Fibroblast of lung (primary cell): Measurements from ENCODE around the gene NUMA1. TPM values are rescaled to one million over a fixed set of nuclear protein-coding genes. Genes with fewer than 3 reads are reported as not detected.

Experiments
- DNase-seq, 2 donors: peaks; one replicate each; pipeline versions ENCODE4 v3.0.0 to v3.0.0-alpha.2; 2010; ENCODE audit warnings: low read depth in 2 of 2
- H2AFZ ChIP-seq: 2 replicates; pipeline ENCODE4 v1.5.1; 2012; ENCODE audit warnings: low read length, control low read depth, inconsistent platforms
- H3K27ac ChIP-seq: 2 replicates; pipeline ENCODE4 v1.5.1; 2011; ENCODE audit warnings: low read length, control low read depth; ENCODE audit not compliant: insufficient read depth
- H3K27me3 ChIP-seq: 2 replicates; pipeline ENCODE4 v1.5.1; 2011; ENCODE audit warnings: mild to moderate bottlenecking, low read length; ENCODE audit not compliant: control insufficient read depth, insufficient read depth
- H3K36me3 ChIP-seq: 2 replicates; pipeline ENCODE4 v1.5.1; 2011; ENCODE audit warnings: low read length; ENCODE audit not compliant: control insufficient read depth, insufficient read depth
- H3K4me1 ChIP-seq: 2 replicates; pipeline ENCODE4 v1.5.1; 2011; ENCODE audit warnings: low read length; ENCODE audit not compliant: control insufficient read depth, insufficient read depth; ENCODE audit errors: extremely low read depth
- H3K4me2 ChIP-seq: 2 replicates; pipeline ENCODE4 v1.5.1; 2011; ENCODE audit warnings: low read length, control low read depth; ENCODE audit not compliant: insufficient read depth; ENCODE audit errors: extremely low read depth
- H3K4me3 ChIP-seq, 4 experiments: fragments of 200-600 bp in 1 of 4; sonication (generic) in 1 of 4; replicated peaks in 1 of 4; 2 replicates each; pipeline ENCODE4 v1.5.1; 2011 to 2016; ENCODE audit warnings: low read length in 4 of 4, low read depth in 3 of 4, mild to moderate bottlenecking in 3 of 4, control low read depth in 2 of 4, inconsistent platforms in 1 of 4, mixed read lengths in 1 of 4; ENCODE audit not compliant: insufficient read depth in 1 of 4; ENCODE audit errors: control extremely low read depth in 1 of 4
- H3K79me2 ChIP-seq: 2 replicates; pipeline ENCODE4 v1.5.1; 2012; ENCODE audit warnings: mild to moderate bottlenecking, low read length, inconsistent platforms; ENCODE audit not compliant: control insufficient read depth, insufficient read depth
- H3K9ac ChIP-seq: 2 replicates; pipeline ENCODE4 v1.5.1; 2011; ENCODE audit warnings: mild to moderate bottlenecking, low read length, control low read depth; ENCODE audit not compliant: insufficient read depth
- H3K9me3 ChIP-seq: 2 replicates; pipeline ENCODE4 v1.5.1; 2012; ENCODE audit warnings: low read depth, low read length; ENCODE audit not compliant: control insufficient read depth, insufficient read depth
- H4K20me1 ChIP-seq: 2 replicates; pipeline ENCODE4 v1.5.1; 2011; ENCODE audit warnings: low read length; ENCODE audit not compliant: control insufficient read depth, insufficient read depth; ENCODE audit errors: extremely low read depth
- CTCF ChIP-seq, 2 donors: IDR thresholded peaks in 1 of 2; conservative IDR thresholded peaks in 1 of 2; 1 replicate in 1 of 2; 2 replicates in 1 of 2; pipeline ENCODE4 v1.5.1; 2011 to 2012; ENCODE audit warnings: low read length in 2 of 2, control low read depth in 1 of 2, inconsistent platforms in 1 of 2, low read depth in 1 of 2, mild to moderate bottlenecking in 1 of 2
- EZH2 ChIP-seq: IDR thresholded peaks from 2 replicates; pipeline ENCODE4 v1.5.1; 2012; ENCODE audit warnings: low read length, control low read depth, mild to moderate bottlenecking; ENCODE audit errors: missing control alignments
- polyA plus RNA-seq, 2 donors: library from polyadenylated mRNA; depleted of rRNA in 1 of 2; stranded (reverse) in 1 of 2; unstranded in 1 of 2; fragments of >200 nt; gene quantifications; 2 replicates each; pipeline ENCODE4 v1.2.1, GENCODE V29; 2011 to 2012; ENCODE audit warnings: missing spikeins in 1 of 2
- total RNA-seq: library from RNA; depleted of rRNA; stranded (reverse); fragments of >200 nt; gene quantifications from 2 replicates; pipeline ENCODE4 v1.2.1, GENCODE V29; 2014

The NUMA1 gene
- total and polyA plus RNA-seq, 2 donors (not counting 1 experiment from before 2014, with no cell fraction given): 59.0 to 247 TPM

- Histone ChIP-seq H3K4me2 (no peak overlapping the region), H4K20me1 (no peaks in the 10 kb centered on the region), H3K79me2 (peaks cover 85% of the 10 kb centered on the region), H3K4me1 (peaks cover 21% of the 10 kb centered on the region), H3K27ac (no peak overlapping the region), H2AFZ (peak overlapping the region; percentile 22), H3K9me3 (no peaks in the 10 kb centered on the region), H3K4me3 (no peak overlapping the region), H3K36me3 (no peaks in the 10 kb centered on the region), H3K27me3 (no peaks in the 10 kb centered on the region), H3K9ac (no peak overlapping the region)
- TF ChIP-seq CTCF (conservative IDR thresholded peaks at IDR 0.05 in 1 of 2, IDR thresholded peaks at IDR 0.05 in 1 of 2; ENCODE audit: low read depth in 1 of 2, low read length in 2 of 2): peak in 1 of 2 donors; percentile 8
- no peak for TF ChIP-seq EZH2
- no peak for DNase-seq
These were observed 5.2 kb downstream of the NUMA1 start for GRCh38 chr11:72075109-72075508.

GRCh38 chr11:72072348-72072747, 8.0 kb downstream of the NUMA1 start:
- Histone ChIP-seq H3K4me2 (peak overlapping the region; percentile 13), H3K79me2 (peaks cover 80% of the 10 kb centered on the region), H3K4me1 (peaks cover 30% of the 10 kb centered on the region), H3K27me3 (no peaks in the 10 kb centered on the region), H3K9ac (no peak overlapping the region), H4K20me1 (no peaks in the 10 kb centered on the region), H3K9me3 (no peaks in the 10 kb centered on the region), H2AFZ (peak overlapping the region; percentile 48), H3K4me3 (no peak overlapping the region), H3K36me3 (peaks cover 2% of the 10 kb centered on the region), H3K27ac (peak overlapping the region; percentile 59)
- TF ChIP-seq EZH2 (no peak), CTCF (conservative IDR thresholded peaks at IDR 0.05 in 1 of 2, IDR thresholded peaks at IDR 0.05 in 1 of 2; ENCODE audit: low read depth in 1 of 2, low read length in 2 of 2) (no peak)
- peak; percentile 71 to 90 for DNase-seq

GRCh38 chr11:72070491-72070890, 9.9 kb downstream of the NUMA1 start:
- Histone ChIP-seq H3K9me3 (no peaks in the 10 kb centered on the region), H3K4me1 (peaks cover 30% of the 10 kb centered on the region), H4K20me1 (no peaks in the 10 kb centered on the region), H3K9ac (no peak overlapping the region), H3K27ac (peak overlapping the region; percentile 78), H3K4me2 (peak overlapping the region; percentile 78), H3K4me3 (peak overlapping the region in 1 of 4 experiments; percentile 2), H3K36me3 (peaks cover 2% of the 10 kb centered on the region), H3K27me3 (no peaks in the 10 kb centered on the region), H2AFZ (no peak overlapping the region), H3K79me2 (peaks cover 70% of the 10 kb centered on the region)
- TF ChIP-seq EZH2 (no peak), CTCF (conservative IDR thresholded peaks at IDR 0.05 in 1 of 2, IDR thresholded peaks at IDR 0.05 in 1 of 2; ENCODE audit: low read depth in 1 of 2, low read length in 2 of 2) (no peak)
- no peak for DNase-seq
